OCI-LY3 (cell line): ENCODE measurements around the gene CLDND2.

ENCODE experiments used
- H2AFZ ChIP-seq: fragments of 200-600, 300-600 bp; shearing (Covaris generic); 2 replicates; pipeline ENCODE4 v1.6.0; 2014; ENCODE audit warnings: antibody characterized with exemption, low read depth, low read length
- H3K27ac ChIP-seq: fragments of 200-600, 300-600 bp; sonication (generic); 2 replicates; pipeline ENCODE4 v1.5.1; 2014; ENCODE audit warnings: mild to moderate bottlenecking, low read length, moderate library complexity, mixed read lengths
- H3K27me3 ChIP-seq: fragments of 200-600, 300-600 bp; sonication (generic); 2 replicates; pipeline ENCODE4 v1.6.1; 2014; ENCODE audit warnings: low read depth, low read length, mixed read lengths
- H3K36me3 ChIP-seq: fragments of 200-600, 300-600 bp; sonication (generic); replicated peaks from 2 replicates; pipeline ENCODE3; 2014; ENCODE audit warnings: low read depth, low read length, mixed read lengths
- H3K4me1 ChIP-seq: fragments of 300-600, 200-600 bp; sonication (generic); 2 replicates; pipeline ENCODE4 v1.6.1; 2014; ENCODE audit warnings: low read length, mixed read lengths
- H3K4me2 ChIP-seq: fragments of 200-600, 300-600 bp; sonication (generic); 2 replicates; pipeline ENCODE4 v1.6.1; 2014; ENCODE audit warnings: low read length, mixed read lengths
- H3K4me3 ChIP-seq: fragments of 300-600, 200-600 bp; sonication (generic); 2 replicates; pipeline ENCODE4 v1.5.1; 2014; ENCODE audit warnings: antibody characterized with exemption, mild to moderate bottlenecking, low read length, moderate library complexity
- H3K79me2 ChIP-seq: fragments of 300-600, 200-600 bp; shearing (Covaris generic); 2 replicates; pipeline ENCODE4 v1.6.1; 2014; ENCODE audit warnings: mild to moderate bottlenecking, low read length, mixed read lengths
- H3K9ac ChIP-seq: fragments of 300-600, 200-600 bp; shearing (Covaris generic); 2 replicates; pipeline ENCODE4 v1.6.0; 2014; ENCODE audit warnings: mild to moderate bottlenecking, low read length, moderate library complexity
- H3K9me3 ChIP-seq: fragments of 200-600, 300-600 bp; shearing (Covaris generic); 2 replicates; pipeline ENCODE4 v1.6.1; 2014; ENCODE audit warnings: low read length, mixed read lengths; ENCODE audit not compliant: insufficient read depth
- H4K20me1 ChIP-seq: fragments of 200-600, 300-600 bp; sonication (generic); 2 replicates; pipeline ENCODE4 v1.6.1; 2016; ENCODE audit warnings: low read length, mixed read lengths; ENCODE audit not compliant: insufficient read depth
- CTCF ChIP-seq: fragments of 200-600, 300-600 bp; sonication (generic); IDR thresholded peaks from 2 replicates; pipeline ENCODE4 v1.5.1; 2014; ENCODE audit warnings: antibody characterized with exemption, low read length, low read depth
- EZH2phosphoT487 ChIP-seq: fragments of 200-600 bp; shearing (Covaris generic); IDR thresholded peaks from 2 replicates; pipeline ENCODE4 v1.6.1; 2018; ENCODE audit warnings: antibody characterized with exemption, mixed run types, low read depth

CLDND2 gene

GRCh38 chr19:51325161-51325976 lies 43.4 kb downstream of the CLDND2 start:
- Histone ChIP-seq H3K79me2 (no peaks in the 10 kb centered on the region), H3K4me3 (no peak overlapping the region), H3K27me3 (0 out of 2 replicates have a peak, but pooled peaks cover 5% of the 10 kb centered on the region), H3K27ac (no peak overlapping the region), H3K4me2 (no peak overlapping the region), H3K9ac (no peak overlapping the region), H2AFZ (no peak overlapping the region), H3K9me3 (no peaks in the 10 kb centered on the region), H4K20me1 (no peaks in the 10 kb centered on the region), H3K4me1 (no peaks in the 10 kb centered on the region), H3K36me3 (no peaks in the 10 kb centered on the region)
- TF ChIP-seq EZH2phosphoT487: no peak
- no peak for TF ChIP-seq CTCF

- Histone ChIP-seq H4K20me1 (no peaks in the 10 kb centered on the region), H3K4me1 (no peaks in the 10 kb centered on the region), H3K27me3 (0 out of 2 replicates have a peak, but pooled peaks cover 5% of the 10 kb centered on the region), H3K4me3 (no peak overlapping the region), H3K4me2 (no peak overlapping the region), H3K9ac (no peak overlapping the region), H3K36me3 (no peaks in the 10 kb centered on the region), H2AFZ (no peak overlapping the region), H3K27ac (no peak overlapping the region), H3K9me3 (no peaks in the 10 kb centered on the region), H3K79me2 (no peaks in the 10 kb centered on the region)
- TF ChIP-seq EZH2phosphoT487 (no peak), CTCF (no peak)
Observed at GRCh38 chr19:51324167-51324481, 44.7 kb downstream of the CLDND2 start.

- no peak overlapping the region for H2AFZ ChIP-seq
- H3K9ac ChIP-seq: no peak overlapping the region
- no peak overlapping the region for H3K4me2 ChIP-seq
- H3K27ac ChIP-seq: no peak overlapping the region
- no peaks in the 10 kb centered on the region for H3K4me1 ChIP-seq
- H3K9me3 ChIP-seq: no peaks in the 10 kb centered on the region
- H3K4me3 ChIP-seq: no peak overlapping the region
- no peaks in the 10 kb centered on the region for H4K20me1 ChIP-seq
- H3K79me2 ChIP-seq: no peaks in the 10 kb centered on the region
- TF ChIP-seq CTCF: no peak
- no peak for TF ChIP-seq EZH2phosphoT487
- H3K27me3 ChIP-seq: 0 out of 2 replicates have a peak, but pooled peaks cover 5% of the 10 kb centered on the region
- no peaks in the 10 kb centered on the region for H3K36me3 ChIP-seq
Observed at GRCh38 chr19:51323481-51324166, 45.2 kb downstream of the CLDND2 start.

GRCh38 chr19:51321799-51322198 lies 47.0 kb downstream of the CLDND2 start:
- Histone ChIP-seq H3K27me3 (peaks cover 5% of the 10 kb centered on the region; the same call in 1 of the 2 replicates), H3K4me1 (no peaks in the 10 kb centered on the region), H3K9ac (no peak overlapping the region), H3K27ac (no peak overlapping the region), H3K9me3 (no peaks in the 10 kb centered on the region), H4K20me1 (no peaks in the 10 kb centered on the region), H3K79me2 (no peaks in the 10 kb centered on the region), H3K36me3 (no peaks in the 10 kb centered on the region), H2AFZ (no peak overlapping the region), H3K4me3 (no peak overlapping the region), H3K4me2 (no peak overlapping the region)
- TF ChIP-seq CTCF (no peak), EZH2phosphoT487 (no peak)
